Activated CD8-positive, alpha-beta T cell treated with anti-CD3 and anti-CD28 coated beads for 36 hours (primary cell): ENCODE results near the gene LUZP1. TPM values are rescaled to one million over a fixed set of nuclear protein-coding genes. Genes with fewer than 3 reads are reported as not detected.

ENCODE experiments used
- ATAC-seq: fragments of 200-7000 bp; cut with Tn5 transposase; one replicate; pipeline ENCODE4 v1.10.0; 2021; ENCODE audit warnings: mild to moderate bottlenecking, moderate library complexity
- CTCF ChIA-PET: fragments of 350-600 bp; sonication (Branson Sonifier 250); formaldehyde crosslinking; loops from one replicate; lab custom pipeline; 2021; ENCODE audit warnings: antibody characterized with exemption; lab: Charles Lee
- POLR2A ChIA-PET: fragments of 350-600 bp; sonication (Branson Sonifier 250); formaldehyde crosslinking; loops from one replicate; lab custom pipeline; 2021; ENCODE audit warnings: antibody characterized with exemption; lab: Charles Lee
- DNase-seq: peaks from one replicate; pipeline ENCODE4 v3.0.0-alpha.2; 2020
- H3K27ac Mint-ChIP-seq: one replicate; pipeline ENCODE4 v1.8.0; 2021; ENCODE audit warnings: mild to moderate bottlenecking, mixed read lengths
- H3K27me3 Mint-ChIP-seq: one replicate; pipeline ENCODE4 v1.8.0; 2021; ENCODE audit warnings: mixed read lengths
- H3K36me3 Mint-ChIP-seq: one replicate; pipeline ENCODE4 v1.8.0; 2021; ENCODE audit warnings: low read depth, mixed read lengths
- H3K4me1 Mint-ChIP-seq: one replicate; pipeline ENCODE4 v1.8.0; 2021; ENCODE audit warnings: low read depth, mixed read lengths
- H3K4me3 Mint-ChIP-seq: one replicate; pipeline ENCODE4 v1.8.0; 2021; ENCODE audit warnings: mild to moderate bottlenecking, moderate library complexity, mixed read lengths
- H3K9me3 Mint-ChIP-seq: one replicate; pipeline ENCODE4 v1.8.0; 2021; ENCODE audit warnings: mixed read lengths
- CTCF ChIP-seq: fragments of 200-600 bp; IDR thresholded peaks from one replicate; pipeline ENCODE4 v1.8.0; 2022; ENCODE audit warnings: antibody characterized with exemption, mild to moderate bottlenecking
- intact Hi-C: fragments of 100-400 bp; cut with micrococcal nuclease; formaldehyde crosslinking; loops from one replicate; pipeline ENCODE4 v1.10.0; 2022
- total RNA-seq, 2 experiments: library from RNA; stranded (reverse); gene quantifications; one replicate each; pipeline ENCODE4 v1.2.3, GENCODE V29; 2021

Gene LUZP1
- total RNA-seq, 2 experiments from 2014 or later = 14.9 to 16.0 TPM

GRCh38 chr1:23092447-23092846 is 76.2 kb downstream of the LUZP1 start:
- Mint-ChIP-seq H3K27me3 (no peaks in the 10 kb centered on the region), H3K9me3 (no peaks in the 10 kb centered on the region), H3K36me3 (peaks cover 10% of the 10 kb centered on the region), H3K4me1 (no peaks in the 10 kb centered on the region), H3K27ac (no peak overlapping the region), H3K4me3 (no peak overlapping the region)
- intact Hi-C loops = no loop called here
- ATAC-seq = no peak
- DNase-seq = no peak
- POLR2A ChIA-PET = interaction anchor here (0.8 to 1.0 kb wide), 3 partner anchors 88 to 99 kb away, joined by 3 read pairs; no protein-coding TSS in a partner anchor
- CTCF ChIA-PET = interaction anchor here (13.3 kb wide), 1 partner anchor 88 kb away, joined by 748 read pairs; no protein-coding TSS in a partner anchor
- no peak for TF ChIP-seq CTCF

- Mint-ChIP-seq H3K36me3 (peaks cover 15% of the 10 kb centered on the region), H3K4me1 (no peaks in the 10 kb centered on the region), H3K9me3 (no peaks in the 10 kb centered on the region), H3K27me3 (no peaks in the 10 kb centered on the region), H3K4me3 (no peak overlapping the region), H3K27ac (no peak overlapping the region)
- CTCF ChIA-PET = interaction anchor here (13.3 kb wide), 1 partner anchor 89 kb away, joined by 748 read pairs; no protein-coding TSS in a partner anchor
- intact Hi-C loops = no loop called here
- no peak for TF ChIP-seq CTCF
- no peak for DNase-seq
- POLR2A ChIA-PET = interaction anchor here (1.0 kb wide), 1 partner anchor 89 kb away, joined by 3 read pairs; no protein-coding TSS in a partner anchor
- ATAC-seq = no peak
Measured at GRCh38 chr1:23091545-23091944, 77.1 kb downstream of the LUZP1 start.

GRCh38 chr1:23090056-23090455 is 78.6 kb downstream of the LUZP1 start:
- Mint-ChIP-seq H3K4me3 (no peak overlapping the region), H3K27ac (no peak overlapping the region), H3K27me3 (no peaks in the 10 kb centered on the region), H3K4me1 (no peaks in the 10 kb centered on the region), H3K36me3 (peaks cover 16% of the 10 kb centered on the region), H3K9me3 (no peaks in the 10 kb centered on the region)
- DNase-seq (no peak), ATAC-seq (no peak)
- POLR2A ChIA-PET = no interaction called here
- TF ChIP-seq CTCF = no peak
- CTCF ChIA-PET = interaction anchor here (0.9 to 2.6 kb wide), 2 partner anchors 8 to 94 kb away, joined by 3 to 18 read pairs; no protein-coding TSS in a partner anchor
- intact Hi-C loops = no loop called here

- peak overlapping the region; percentile 7 for H3K27ac Mint-ChIP-seq
- no peak for TF ChIP-seq CTCF
- ATAC-seq = no peak
- no peaks in the 10 kb centered on the region for H3K9me3 Mint-ChIP-seq
- H3K4me3 Mint-ChIP-seq = no peak overlapping the region
- ChIA-PET POLR2A (interaction anchor here (1.3 to 1.4 kb wide), 2 partner anchors 12 to 19 kb away, joined by 4 read pairs; no protein-coding TSS in a partner anchor), CTCF (interaction anchor here (1.2 to 1.8 kb wide), 3 partner anchors 11 to 96 kb away, joined by 4 to 13 read pairs (median 7); no protein-coding TSS in a partner anchor)
- H3K4me1 Mint-ChIP-seq = no peaks in the 10 kb centered on the region
- no peaks in the 10 kb centered on the region for H3K27me3 Mint-ChIP-seq
- intact Hi-C loops = loop anchor here (5.0 kb wide), 1 partner anchor 111 kb away; no protein-coding TSS in a partner anchor
- DNase-seq = no peak
- peaks cover 14% of the 10 kb centered on the region for H3K36me3 Mint-ChIP-seq
Measured at GRCh38 chr1:23088027-23088426, 80.6 kb downstream of the LUZP1 start.

GRCh38 chr1:23085696-23086095 is 83.0 kb downstream of the LUZP1 start:
- Mint-ChIP-seq H3K27ac (no peak overlapping the region), H3K27me3 (no peaks in the 10 kb centered on the region), H3K4me3 (no peak overlapping the region), H3K4me1 (no peaks in the 10 kb centered on the region), H3K9me3 (no peaks in the 10 kb centered on the region), H3K36me3 (peaks cover 23% of the 10 kb centered on the region)
- intact Hi-C loops = loop anchor here (5.0 kb wide), 1 partner anchor 108 kb away; no protein-coding TSS in a partner anchor
- CTCF ChIA-PET = interaction anchor here (0.7 to 2.5 kb wide), 4 partner anchors 13 to 105 kb away, joined by 3 to 17 read pairs (median 5); no protein-coding TSS in a partner anchor
- POLR2A ChIA-PET = interaction anchor here (0.8 kb wide), 1 partner anchor 9 kb away, joined by 3 read pairs; no protein-coding TSS in a partner anchor
- DNase-seq = no peak
- no peak for ATAC-seq
- TF ChIP-seq CTCF = no peak
